Measurements from ENCODE around the gene APP.

Gene APP

DNA sequence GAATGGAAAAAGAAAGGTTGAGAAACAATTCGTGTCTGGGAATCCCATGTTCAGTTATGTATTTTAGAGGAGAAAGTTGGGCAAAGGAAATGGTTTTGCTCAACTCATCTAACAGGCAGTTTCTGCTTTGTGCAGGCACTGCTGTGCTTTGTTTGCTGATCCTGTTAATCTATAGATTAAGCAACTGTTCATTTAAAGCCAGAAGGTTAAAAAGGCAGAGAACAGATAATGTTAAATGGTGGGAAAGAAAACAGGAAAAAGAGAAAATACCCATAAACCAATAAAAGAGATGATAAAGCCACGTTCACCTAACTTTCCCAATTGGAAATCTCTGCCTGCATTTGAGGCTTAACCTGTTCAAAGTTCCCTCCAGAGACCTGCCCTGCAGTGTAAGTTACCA lies 70.0 kb downstream of the APP start:
- DNase-seq (ENCODE audit: low spot score): no peak
- TF ChIP-seq, protein P1, sequence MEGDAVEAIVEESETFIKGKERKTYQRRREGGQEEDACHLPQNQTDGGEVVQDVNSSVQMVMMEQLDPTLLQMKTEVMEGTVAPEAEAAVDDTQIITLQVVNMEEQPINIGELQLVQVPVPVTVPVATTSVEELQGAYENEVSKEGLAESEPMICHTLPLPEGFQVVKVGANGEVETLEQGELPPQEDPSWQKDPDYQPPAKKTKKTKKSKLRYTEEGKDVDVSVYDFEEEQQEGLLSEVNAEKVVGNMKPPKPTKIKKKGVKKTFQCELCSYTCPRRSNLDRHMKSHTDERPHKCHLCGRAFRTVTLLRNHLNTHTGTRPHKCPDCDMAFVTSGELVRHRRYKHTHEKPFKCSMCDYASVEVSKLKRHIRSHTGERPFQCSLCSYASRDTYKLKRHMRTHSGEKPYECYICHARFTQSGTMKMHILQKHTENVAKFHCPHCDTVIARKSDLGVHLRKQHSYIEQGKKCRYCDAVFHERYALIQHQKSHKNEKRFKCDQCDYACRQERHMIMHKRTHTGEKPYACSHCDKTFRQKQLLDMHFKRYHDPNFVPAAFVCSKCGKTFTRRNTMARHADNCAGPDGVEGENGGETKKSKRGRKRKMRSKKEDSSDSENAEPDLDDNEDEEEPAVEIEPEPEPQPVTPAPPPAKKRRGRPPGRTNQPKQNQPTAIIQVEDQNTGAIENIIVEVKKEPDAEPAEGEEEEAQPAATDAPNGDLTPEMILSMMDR (IDR thresholded peaks at IDR 0.05; ENCODE audit: extremely low read depth, missing control alignments): no peak

DNA sequence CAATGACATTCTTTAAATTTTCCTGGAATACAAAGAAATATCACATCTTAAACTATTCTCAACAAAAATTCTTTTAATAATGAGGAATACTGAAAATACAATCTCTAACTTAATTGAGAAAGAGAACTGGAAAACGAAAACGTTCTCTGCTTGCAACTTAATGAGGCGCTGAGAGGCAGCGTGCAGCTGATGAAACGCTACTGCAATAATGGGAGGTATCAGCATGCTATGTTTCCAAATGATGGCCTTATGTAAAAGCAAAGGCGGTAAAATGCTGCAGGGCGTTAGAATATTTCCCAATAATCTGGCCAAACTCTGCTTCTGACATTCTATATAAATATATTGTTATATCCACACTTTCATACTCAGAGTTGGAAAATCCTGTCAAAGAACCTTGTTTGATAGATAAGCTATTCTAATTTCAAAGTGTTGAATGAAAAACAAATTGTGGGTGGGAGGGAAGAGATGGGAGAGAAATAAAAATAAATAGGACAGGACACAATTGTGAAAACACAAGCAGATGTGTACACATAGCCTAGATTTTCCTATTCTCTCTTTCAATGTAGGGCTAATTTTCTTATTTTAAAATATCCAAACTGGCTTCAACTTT lies 70.9 kb downstream of the APP start:
- DNase-seq (ENCODE audit: low spot score): no peak

DNA sequence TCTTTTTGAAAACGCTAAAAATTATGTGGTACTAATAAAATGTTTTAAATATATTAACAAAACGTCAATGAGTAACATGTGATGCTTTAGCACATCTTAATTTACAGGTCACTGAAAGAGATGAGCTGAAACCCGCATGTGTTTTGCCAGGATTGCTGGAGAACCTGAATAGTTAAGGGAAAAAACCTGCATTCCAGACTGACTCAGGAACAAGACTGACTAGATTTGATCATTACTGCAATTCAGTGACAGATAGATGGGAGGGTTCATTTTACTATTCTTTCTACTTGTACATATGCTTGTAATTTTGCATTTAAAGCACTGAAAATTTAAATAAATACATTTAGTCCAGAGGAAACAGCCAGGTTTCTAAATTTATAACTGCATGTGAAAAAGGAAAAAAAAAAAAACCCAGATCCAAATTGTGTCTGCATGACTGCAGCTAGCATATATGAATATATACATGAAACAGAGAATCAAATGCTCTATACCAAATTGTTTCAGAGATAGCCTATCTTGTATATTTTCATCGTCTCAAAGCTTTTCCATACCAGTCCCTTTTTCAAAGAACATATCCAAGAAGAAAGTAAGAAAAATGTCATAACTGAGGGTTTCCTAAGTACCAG lies 71.7 kb downstream of the APP start:
- no peak for DNase-seq (ENCODE audit: low spot score)
- TF ChIP-seq, protein P1 (IDR thresholded peaks at IDR 0.05; ENCODE audit: extremely low read depth, missing control alignments): no peak

More for the DNA sequence above, 70.9 kb downstream of the APP start:
- TF ChIP-seq, protein P1 (IDR thresholded peaks at IDR 0.05; ENCODE audit: extremely low read depth, missing control alignments): no peak

- DNase-seq (ENCODE audit: low spot score): no peak
- TF ChIP-seq, protein P1 (IDR thresholded peaks at IDR 0.05; ENCODE audit: extremely low read depth, missing control alignments): no peak
Observed at GRCh38 chr21:26097475-26097874, 73.1 kb downstream of the APP start.

DNA sequence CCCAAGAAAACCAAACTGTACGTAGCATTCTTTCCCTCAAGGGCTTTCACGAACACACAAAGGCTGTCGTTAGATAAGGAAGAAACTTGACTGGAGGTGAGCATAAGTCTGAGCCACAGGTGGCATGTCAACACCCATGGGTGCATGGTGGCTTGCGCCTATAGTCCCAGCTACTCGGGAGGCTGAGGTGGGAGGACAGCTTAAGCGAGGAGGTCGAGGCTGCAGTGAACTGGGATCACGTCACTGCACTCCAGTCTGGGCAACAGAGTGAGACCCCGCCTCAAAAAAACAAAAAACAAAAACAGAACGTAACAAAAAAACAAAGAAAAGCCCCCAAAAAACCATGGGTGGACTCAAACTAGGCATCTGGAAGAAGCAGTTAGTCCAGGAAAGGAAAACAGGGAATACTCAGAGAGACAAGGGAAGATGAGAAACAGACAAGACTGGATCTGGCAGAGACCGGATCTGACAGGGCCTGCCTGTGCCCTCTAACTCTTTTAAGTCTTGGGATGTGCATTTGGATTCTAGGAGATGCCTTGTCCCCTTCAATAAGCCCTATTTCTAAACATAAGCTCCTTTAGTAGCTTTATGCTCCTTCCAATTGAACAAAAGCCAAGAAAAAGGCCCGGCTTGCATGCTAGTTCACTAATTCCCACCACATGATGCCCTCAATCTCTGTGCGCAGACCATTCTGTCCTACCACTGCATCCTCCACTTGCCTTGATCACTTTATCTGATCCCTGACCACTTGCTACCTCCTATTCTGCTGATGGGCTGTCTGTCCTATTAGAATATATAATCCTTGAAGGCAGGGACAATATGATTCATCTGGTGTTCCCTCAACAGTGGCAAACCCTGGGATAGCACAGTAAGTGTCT lies 73.8 kb downstream of the APP start:
- DNase-seq (ENCODE audit: low spot score): no peak
- TF ChIP-seq, protein P1 (IDR thresholded peaks at IDR 0.05; ENCODE audit: extremely low read depth, missing control alignments): no peak

DNA sequence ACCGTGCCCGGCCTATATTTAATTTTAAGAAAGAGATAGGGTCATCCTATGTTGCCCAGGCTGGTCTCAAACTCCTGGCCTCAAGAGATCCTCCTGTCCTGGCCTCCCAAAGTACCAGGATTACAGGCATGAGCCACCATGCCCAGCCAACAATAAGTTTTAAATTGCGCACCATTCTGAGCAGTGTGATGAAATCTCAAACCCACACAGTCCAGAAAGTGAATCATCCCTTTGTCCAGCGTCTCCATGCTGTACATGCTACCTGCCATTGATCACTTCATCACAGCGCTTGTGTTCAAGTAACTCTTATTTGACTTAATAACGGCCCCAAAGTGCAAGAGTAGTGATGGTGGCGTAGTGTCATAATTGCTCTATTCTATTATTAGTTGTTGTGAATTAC lies 75.4 kb downstream of the APP start:
- no peak for DNase-seq (ENCODE audit: low spot score)
- TF ChIP-seq, protein P1 (IDR thresholded peaks at IDR 0.05; ENCODE audit: extremely low read depth, missing control alignments): no peak

DNA sequence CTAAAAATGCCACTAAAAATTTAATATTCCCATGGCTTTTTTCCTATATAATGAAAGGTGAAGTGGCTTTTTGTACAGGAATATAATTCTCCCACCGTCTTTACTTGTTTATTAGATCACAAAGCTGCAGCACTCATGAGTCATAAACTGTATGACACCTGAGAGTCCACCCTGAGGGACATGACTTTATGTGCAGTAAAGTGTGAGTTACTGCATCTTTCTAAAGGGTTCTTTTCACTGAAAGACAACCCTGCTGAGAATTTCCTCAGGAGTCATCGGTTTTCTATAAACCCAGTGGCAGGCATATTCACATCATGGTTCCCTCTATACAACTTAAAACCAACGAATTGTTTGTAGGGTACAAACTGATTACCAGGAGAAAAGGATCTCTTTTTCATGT lies 77.4 kb downstream of the APP start:
- TF ChIP-seq, protein P1 (IDR thresholded peaks at IDR 0.05; ENCODE audit: extremely low read depth, missing control alignments): no peak

More for the DNA sequence above, 77.4 kb downstream of the APP start:
- DNase-seq (ENCODE audit: low spot score): no peak
